Activated B cell treated with CpG ODN at 0.5 μM for 24 hours (primary cell): ENCODE results near the gene DTNBP1. TPM values are rescaled to one million over a fixed set of nuclear protein-coding genes. Genes with fewer than 3 reads are reported as not detected.

ENCODE experiments used
- ATAC-seq: fragments of 200-7000 bp; cut with Tn5 transposase; one replicate; pipeline ENCODE4 v1.10.0; 2021; ENCODE audit warnings: low read depth, mild to moderate bottlenecking, moderate library complexity
- CTCF ChIA-PET: fragments of 350-600 bp; sonication (Branson Sonifier 250); formaldehyde crosslinking; loops from one replicate; lab custom pipeline; 2021; ENCODE audit warnings: antibody characterized with exemption; lab: Charles Lee
- POLR2A ChIA-PET: fragments of 350-600 bp; sonication (Branson Sonifier 250); formaldehyde crosslinking; loops from one replicate; lab custom pipeline; 2021; ENCODE audit warnings: antibody characterized with exemption; lab: Charles Lee
- DNase-seq: peaks from one replicate; pipeline ENCODE4 v3.0.0; 2022
- H3K27ac Mint-ChIP-seq: one replicate; pipeline ENCODE4 v1.8.0; 2020; ENCODE audit warnings: mixed read lengths
- H3K27me3 Mint-ChIP-seq: one replicate; pipeline ENCODE4 v1.8.0; 2021; ENCODE audit warnings: mixed read lengths
- H3K36me3 Mint-ChIP-seq: one replicate; pipeline ENCODE4 v1.8.0; 2021; ENCODE audit warnings: low read depth, mixed read lengths
- H3K4me1 Mint-ChIP-seq: one replicate; pipeline ENCODE4 v1.8.0; 2021; ENCODE audit warnings: mixed read lengths
- H3K4me3 Mint-ChIP-seq: one replicate; pipeline ENCODE4 v1.8.0; 2020; ENCODE audit warnings: mild to moderate bottlenecking, mixed read lengths
- H3K9me3 Mint-ChIP-seq: one replicate; pipeline ENCODE4 v1.8.0; 2020; ENCODE audit warnings: mixed read lengths
- CTCF ChIP-seq: fragments of 200-600 bp; IDR thresholded peaks from one replicate; pipeline ENCODE4 v1.8.0; 2022; ENCODE audit warnings: antibody characterized with exemption, mild to moderate bottlenecking
- intact Hi-C: fragments of 100-400 bp; cut with micrococcal nuclease; formaldehyde crosslinking; loops from one replicate; pipeline ENCODE4 v1.15.1; 2024
- total RNA-seq: library from RNA; stranded (reverse); gene quantifications from 2 replicates; pipeline ENCODE4 v1.2.3, GENCODE V29; 2022

The DTNBP1 gene
- total RNA-seq, result 50.3 and 51.6 TPM in 2 replicates

- DNase-seq, result peak; percentile 94
- peaks cover 49% of the 10 kb centered on the region for H3K4me1 Mint-ChIP-seq
- intact Hi-C loops, result loop anchor here (1.0 to 5.0 kb wide), 6 partner anchors 239 to 758 kb away; partner anchors contain the start of gene MYLIP
- H3K9me3 Mint-ChIP-seq, result no peaks in the 10 kb centered on the region
- H3K36me3 Mint-ChIP-seq, result peaks cover 20% of the 10 kb centered on the region
- no peaks in the 10 kb centered on the region for H3K27me3 Mint-ChIP-seq
- no peak for TF ChIP-seq CTCF
- peak within 1 kb of the TSS; percentile 87 for H3K4me3 Mint-ChIP-seq
- peak; percentile 73 for ATAC-seq
- H3K27ac Mint-ChIP-seq, result peak within 1 kb of the TSS; percentile 89
- CTCF ChIA-PET, result interaction anchor here (1.6 kb wide), 1 partner anchor 38 kb away, joined by 5 read pairs; no protein-coding TSS in a partner anchor
- POLR2A ChIA-PET, result interaction anchor here (0.6 to 1.7 kb wide), 17 partner anchors 9 to 1962 kb away, joined by 3 to 10 read pairs (median 4); partner anchors contain the start of gene MYLIP
Measured at GRCh38 chr6:15662326-15663129, at the start of gene DTNBP1. DTNBP1 (minus strand) TSS chr6:15663028; CDS start chr6:15662869, 159 bp downstream.

- no peak overlapping the region for H3K27ac Mint-ChIP-seq
- no peak for ATAC-seq
- H3K27me3 Mint-ChIP-seq, result peaks cover 4% of the 10 kb centered on the region
- ChIA-PET POLR2A (no interaction called here), CTCF (no interaction called here)
- H3K4me1 Mint-ChIP-seq, result no peaks in the 10 kb centered on the region
- no peak overlapping the region for H3K4me3 Mint-ChIP-seq
- DNase-seq, result no peak
- no peaks in the 10 kb centered on the region for H3K36me3 Mint-ChIP-seq
- intact Hi-C loops, result no loop called here
- no peak for TF ChIP-seq CTCF
- H3K9me3 Mint-ChIP-seq, result no peaks in the 10 kb centered on the region
Measured at GRCh38 chr6:15709651-15710269, 46.9 kb upstream of the DTNBP1 start.

GRCh38 chr6:15708231-15708630, 45.4 kb upstream of the DTNBP1 start:
- H3K4me3 Mint-ChIP-seq, result no peak overlapping the region
- intact Hi-C loops, result no loop called here
- CTCF ChIA-PET, result interaction anchor here (0.6 kb wide), 1 partner anchor 558 kb away, joined by 3 read pairs; no protein-coding TSS in a partner anchor
- H3K27ac Mint-ChIP-seq, result no peak overlapping the region
- H3K36me3 Mint-ChIP-seq, result no peaks in the 10 kb centered on the region
- no peak for TF ChIP-seq CTCF
- H3K27me3 Mint-ChIP-seq, result peaks cover 7% of the 10 kb centered on the region
- DNase-seq (no peak), ATAC-seq (no peak)
- POLR2A ChIA-PET, result interaction anchor here (0.7 kb wide), 1 partner anchor 474 kb away, joined by 4 read pairs; no protein-coding TSS in a partner anchor
- peaks cover 6% of the 10 kb centered on the region for H3K9me3 Mint-ChIP-seq
- no peaks in the 10 kb centered on the region for H3K4me1 Mint-ChIP-seq

GRCh38 chr6:15705981-15706380, 43.2 kb upstream of the DTNBP1 start:
- CTCF ChIA-PET, result interaction anchor here (0.9 kb wide), 1 partner anchor 14 kb away, joined by 4 read pairs; no protein-coding TSS in a partner anchor
- POLR2A ChIA-PET, result no interaction called here

More at GRCh38 chr6:15705981-15706380, 43.2 kb upstream of the DTNBP1 start:
- H3K4me1 Mint-ChIP-seq, result no peaks in the 10 kb centered on the region
- no peak overlapping the region for H3K4me3 Mint-ChIP-seq
- DNase-seq (no peak), ATAC-seq (no peak)
- peaks cover 7% of the 10 kb centered on the region for H3K27me3 Mint-ChIP-seq
- H3K36me3 Mint-ChIP-seq, result no peaks in the 10 kb centered on the region
- H3K9me3 Mint-ChIP-seq, result peaks cover 7% of the 10 kb centered on the region
- no peak for TF ChIP-seq CTCF
- intact Hi-C loops, result no loop called here
- no peak overlapping the region for H3K27ac Mint-ChIP-seq
